ENCODE measurements around the gene IQSEC1. TPM values are rescaled to one million over a fixed set of nuclear protein-coding genes. Genes with fewer than 3 reads are reported as not detected.

Gene IQSEC1
- total RNA-seq (2014; rRNA removed; shearing (Covaris generic); ENCODE audit: low replicate concordance) = 4.9 and 8.3 TPM in 2 replicates

GRCh38 chr3:13073326-13074005 lies at the start of gene IQSEC1:
IQSEC1 (minus strand) TSS chr3:13073429; CDS start chr3:13073014, 415 bp downstream.
- peaks cover 6% of the 10 kb centered on the region for H3K27me3 ChIP-seq
- no peaks in the 10 kb centered on the region for H3K36me3 ChIP-seq
- H3K9me3 ChIP-seq = no peaks in the 10 kb centered on the region
- no peak for DNase-seq
- H3K4me3 ChIP-seq = no peak within 1 kb of the TSS

- H3K4me3 ChIP-seq = no peak overlapping the region
- H3K27me3 ChIP-seq = no peaks in the 10 kb centered on the region
- DNase-seq = no peak
- H3K36me3 ChIP-seq = no peaks in the 10 kb centered on the region
- no peaks in the 10 kb centered on the region for H3K9me3 ChIP-seq
Measured at GRCh38 chr3:13122081-13123012, 49.1 kb upstream of the IQSEC1 start.

- DNase-seq = no peak
- Histone ChIP-seq H3K4me3 (no peak overlapping the region), H3K36me3 (no peaks in the 10 kb centered on the region), H3K27me3 (no peaks in the 10 kb centered on the region), H3K9me3 (no peaks in the 10 kb centered on the region)
Measured at GRCh38 chr3:13121553-13122001, 48.3 kb upstream of the IQSEC1 start.

- H3K36me3 ChIP-seq = no peaks in the 10 kb centered on the region
- no peaks in the 10 kb centered on the region for H3K27me3 ChIP-seq
- H3K9me3 ChIP-seq = no peaks in the 10 kb centered on the region
- no peak overlapping the region for H3K4me3 ChIP-seq
- DNase-seq = no peak
Measured at GRCh38 chr3:13120928-13121552, 47.8 kb upstream of the IQSEC1 start.

GRCh38 chr3:13120289-13120927 lies 47.2 kb upstream of the IQSEC1 start:
- Histone ChIP-seq H3K36me3 (no peaks in the 10 kb centered on the region), H3K27me3 (no peaks in the 10 kb centered on the region), H3K9me3 (no peaks in the 10 kb centered on the region), H3K4me3 (no peak overlapping the region)
- DNase-seq = no peak

- Histone ChIP-seq H3K4me3 (no peak overlapping the region), H3K9me3 (no peaks in the 10 kb centered on the region), H3K27me3 (no peaks in the 10 kb centered on the region), H3K36me3 (no peaks in the 10 kb centered on the region)
- no peak for DNase-seq
Measured at GRCh38 chr3:13119471-13120220, 46.4 kb upstream of the IQSEC1 start.

- no peak for DNase-seq
Measured at GRCh38 chr3:13116426-13116825, 43.2 kb upstream of the IQSEC1 start.

GRCh38 chr3:13115991-13116390 lies 42.8 kb upstream of the IQSEC1 start:
- H3K27me3 ChIP-seq = no peaks in the 10 kb centered on the region
- H3K36me3 ChIP-seq = no peaks in the 10 kb centered on the region
- no peaks in the 10 kb centered on the region for H3K9me3 ChIP-seq
- DNase-seq = no peak
- no peak overlapping the region for H3K4me3 ChIP-seq

More at GRCh38 chr3:13116426-13116825, 43.2 kb upstream of the IQSEC1 start:
- Histone ChIP-seq H3K4me3 (no peak overlapping the region), H3K27me3 (no peaks in the 10 kb centered on the region), H3K36me3 (no peaks in the 10 kb centered on the region), H3K9me3 (no peaks in the 10 kb centered on the region)

GRCh38 chr3:13115576-13115910 lies 42.3 kb upstream of the IQSEC1 start:
- no peak overlapping the region for H3K4me3 ChIP-seq
- no peak for DNase-seq
- no peaks in the 10 kb centered on the region for H3K36me3 ChIP-seq
- no peaks in the 10 kb centered on the region for H3K9me3 ChIP-seq
- H3K27me3 ChIP-seq = no peaks in the 10 kb centered on the region

- no peak for DNase-seq
Measured at GRCh38 chr3:13114811-13115575, 41.8 kb upstream of the IQSEC1 start.

GRCh38 chr3:13113346-13114330 lies 40.4 kb upstream of the IQSEC1 start:
- no peaks in the 10 kb centered on the region for H3K9me3 ChIP-seq
- no peaks in the 10 kb centered on the region for H3K36me3 ChIP-seq
- H3K27me3 ChIP-seq = no peaks in the 10 kb centered on the region
- H3K4me3 ChIP-seq = no peak overlapping the region
- no peak for DNase-seq

More at GRCh38 chr3:13114811-13115575, 41.8 kb upstream of the IQSEC1 start:
- Histone ChIP-seq H3K36me3 (no peaks in the 10 kb centered on the region), H3K4me3 (no peak overlapping the region), H3K27me3 (no peaks in the 10 kb centered on the region), H3K9me3 (no peaks in the 10 kb centered on the region)

GRCh38 chr3:13112521-13113345 lies 39.5 kb upstream of the IQSEC1 start:
- no peak for DNase-seq

GRCh38 chr3:13111873-13112520 lies 38.8 kb upstream of the IQSEC1 start:
- Histone ChIP-seq H3K27me3 (no peaks in the 10 kb centered on the region), H3K9me3 (no peaks in the 10 kb centered on the region), H3K36me3 (no peaks in the 10 kb centered on the region), H3K4me3 (no peak overlapping the region)
- no peak for DNase-seq

More at GRCh38 chr3:13112521-13113345, 39.5 kb upstream of the IQSEC1 start:
- H3K36me3 ChIP-seq = no peaks in the 10 kb centered on the region
- no peak overlapping the region for H3K4me3 ChIP-seq
- no peaks in the 10 kb centered on the region for H3K9me3 ChIP-seq
- no peaks in the 10 kb centered on the region for H3K27me3 ChIP-seq
